T-cell (primary cell): ENCODE data around the gene C21orf91. TPM values are rescaled to one million over a fixed set of nuclear protein-coding genes. Genes with fewer than 3 reads are reported as not detected.

Source experiments
- ATAC-seq, 4 experiments: fragments of 200-7000 bp in 3 of 4; fragments of 150-1000 bp in 1 of 4; cut with Tn5 transposase; replicated peaks in 1 of 4; 1 replicate in 3 of 4; 2 replicates in 1 of 4; pipeline ENCODE4 v1.10.0; 2021; ENCODE audit warnings: moderate library complexity in 3 of 4, mild to moderate bottlenecking in 2 of 4, moderate number of reproducible peaks in 1 of 4
- CTCF ChIA-PET, 2 donors: fragments of 300-600 bp; sonication (Branson Sonifier 250); formaldehyde crosslinking; loops; one replicate each; lab custom pipeline; 2022; ENCODE audit warnings: antibody characterized with exemption in 2 of 2; lab: Charles Lee
- POLR2A ChIA-PET, 2 donors: fragments of 300-600 bp; sonication (Branson Sonifier 250); formaldehyde crosslinking; loops; one replicate each; lab custom pipeline; 2022; ENCODE audit warnings: antibody characterized with exemption in 2 of 2; lab: Charles Lee
- DNase-seq, 35 experiments: peaks; one replicate each; pipeline versions ENCODE4 v3.0.0 to v3.0.0-alpha.2; 2013 to 2023
- H3K27ac ChIP-seq: one replicate; pipeline ENCODE4 v1.5.1; 2013; ENCODE audit warnings: low read length
- H3K27me3 ChIP-seq, 2 experiments: replicated peaks in 1 of 2; 1 replicate in 1 of 2; 2 replicates in 1 of 2; pipeline versions ENCODE4 v1.6.1 to v1.7.0; 2013; ENCODE audit warnings: low read length in 1 of 2, mixed read lengths in 1 of 2; ENCODE audit not compliant: control insufficient read depth in 2 of 2, insufficient read depth in 2 of 2; ENCODE audit errors: extremely low read depth in 1 of 2
- H3K36me3 ChIP-seq, 2 donors: 1 replicate in 1 of 2; 2 replicates in 1 of 2; pipeline versions ENCODE4 v1.6.1 to v1.7.0; 2013; ENCODE audit warnings: low read length in 1 of 2; ENCODE audit not compliant: control insufficient read depth in 2 of 2, insufficient read depth in 1 of 2; ENCODE audit errors: extremely low read depth in 1 of 2
- H3K4me1 ChIP-seq, 2 experiments: 1 replicate in 1 of 2; 2 replicates in 1 of 2; pipeline versions ENCODE4 v1.6.1 to v1.7.0; 2013; ENCODE audit warnings: low read length in 2 of 2, mixed read lengths in 1 of 2; ENCODE audit not compliant: insufficient read depth in 2 of 2, control insufficient read depth in 1 of 2; ENCODE audit errors: extremely low read depth in 1 of 2
- H3K4me3 ChIP-seq, 2 donors: 1 replicate in 1 of 2; 2 replicates in 1 of 2; pipeline versions ENCODE4 v1.5.1 to v1.7.0; 2013; ENCODE audit warnings: mild to moderate bottlenecking in 2 of 2, low read length in 1 of 2, moderate library complexity in 1 of 2; ENCODE audit not compliant: control insufficient read depth in 1 of 2; ENCODE audit errors: extremely low read depth in 1 of 2
- H3K9me3 ChIP-seq: 2 replicates; pipeline ENCODE4 v1.7.0; 2013
- H3K27ac Mint-ChIP-seq, 2 donors: one replicate each; pipeline ENCODE4 v1.8.0; 2020 to 2021; ENCODE audit warnings: mild to moderate bottlenecking in 2 of 2, mixed read lengths in 2 of 2
- H3K27me3 Mint-ChIP-seq, 2 donors: one replicate each; pipeline ENCODE4 v1.8.0; 2021 to 2022; ENCODE audit warnings: mixed read lengths in 2 of 2
- H3K36me3 Mint-ChIP-seq: one replicate; pipeline ENCODE4 v1.8.0; 2021; ENCODE audit warnings: mixed read lengths
- H3K4me1 Mint-ChIP-seq, 3 donors: one replicate each; pipeline ENCODE4 v1.8.0; 2020 to 2022; ENCODE audit warnings: mixed read lengths in 3 of 3, mild to moderate bottlenecking in 1 of 3
- H3K4me3 Mint-ChIP-seq, 3 donors: one replicate each; pipeline ENCODE4 v1.8.0; 2020 to 2022; ENCODE audit warnings: mild to moderate bottlenecking in 3 of 3, mixed read lengths in 3 of 3, moderate library complexity in 3 of 3
- H3K9me3 Mint-ChIP-seq, 3 donors: one replicate each; pipeline ENCODE4 v1.8.0; 2020 to 2022; ENCODE audit warnings: mixed read lengths in 3 of 3
- WGBS: methylation state at CpG from one replicate; pipeline ENCODE4 v1.1.5; 2013; ENCODE audit warnings: missing lambda C conversion rate; ENCODE audit not compliant: insufficient coverage; 5-methylcytosine and 5-hydroxymethylcytosine counted together
- total RNA-seq, 35 experiments: library from RNA in 6 of 35; stranded (reverse) in 6 of 35; fragments of 120-200 nt in 1 of 35; gene quantifications; one replicate each; pipeline versions ENCODE4 v1.2.1 to v1.2.4 and lab custom pipeline; 2013 to 2026

Gene C21orf91
- total RNA-seq, 5 donors from 2014 or later (not counting 1 experiment from before 2014, with no cell fraction given), result 41.1 to 52.6 (median 48.5) TPM

DNA sequence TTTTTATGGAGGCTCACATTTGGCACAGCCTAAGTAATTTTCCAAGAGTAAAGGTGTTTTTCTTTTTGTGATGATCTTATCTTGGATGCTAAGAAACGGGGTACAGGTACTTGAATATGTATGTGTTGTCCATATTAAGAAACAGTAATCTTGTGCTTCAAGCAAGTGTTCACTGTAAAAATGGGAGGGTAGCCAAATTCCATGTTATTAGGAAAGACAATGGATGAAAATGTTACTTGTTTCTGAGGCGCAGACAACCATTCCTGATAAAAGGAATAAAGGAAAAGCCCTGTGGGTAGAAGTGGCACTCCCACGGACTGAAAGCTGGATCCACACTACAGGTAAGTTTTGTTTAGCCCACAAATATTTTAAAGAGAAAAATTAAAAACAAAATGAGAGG, 15.6 kb downstream of the C21orf91 start:
- 100% methylated on average over 1 of the region's 3 CpGs for WGBS
- no peak for ATAC-seq
- H3K4me3 ChIP-seq, result no peak overlapping the region
- Mint-ChIP-seq H3K27ac (peak overlapping the region; percentile 7 to 84), H3K36me3 (peaks cover 57% of the 10 kb centered on the region), H3K4me3 (no peak overlapping the region), H3K9me3 (peaks cover 3 to 12% (median 6%) of the 10 kb centered on the region in 3 donors), H3K27me3 (no peaks in the 10 kb centered on the region), H3K4me1 (peaks cover 66 to 68% (median 67%) of the 10 kb centered on the region in 3 donors)
- no peaks in the 10 kb centered on the region for H3K9me3 ChIP-seq
- ChIA-PET CTCF (no interaction called here), POLR2A (no interaction called here)
- H3K27ac ChIP-seq, result peak overlapping the region; percentile 31
- DNase-seq, result no peak
- H3K36me3 ChIP-seq, result peaks cover 5 to 28% of the 10 kb centered on the region in 2 donors
- peaks cover 2 to 13% of the 10 kb centered on the region in 2 experiments for H3K4me1 ChIP-seq
- H3K27me3 ChIP-seq, result no peaks in the 10 kb centered on the region

DNA sequence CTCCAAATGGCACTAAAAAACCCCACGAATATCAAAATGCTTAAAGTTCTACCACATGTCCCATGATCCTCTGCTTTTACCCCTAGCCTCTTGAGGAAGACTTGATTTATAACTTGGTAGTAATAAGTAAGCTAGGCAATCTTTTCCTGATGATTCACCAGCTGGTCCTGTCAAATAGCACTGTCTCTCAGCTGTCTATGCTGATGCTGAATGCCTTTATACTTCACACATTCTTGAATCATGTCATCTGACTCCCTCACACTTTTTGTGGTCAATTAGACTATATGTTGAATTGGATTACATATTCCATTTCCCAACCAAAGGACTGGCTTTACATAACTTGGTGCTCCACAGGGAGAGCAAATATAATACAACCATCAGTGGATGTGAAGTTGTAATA, 16.6 kb downstream of the C21orf91 start:
- H3K4me3 ChIP-seq, result no peak overlapping the region
- Mint-ChIP-seq H3K36me3 (peaks cover 47% of the 10 kb centered on the region), H3K27me3 (no peaks in the 10 kb centered on the region), H3K4me1 (peaks cover 66 to 68% (median 68%) of the 10 kb centered on the region in 3 donors), H3K27ac (peak overlapping the region; percentile 42 to 65), H3K4me3 (no peak overlapping the region), H3K9me3 (peaks cover 0 to 5% (median 4%) of the 10 kb centered on the region in 3 donors)
- DNase-seq, result no peak
- H3K27me3 ChIP-seq, result no peaks in the 10 kb centered on the region
- ChIA-PET POLR2A (interaction anchor here in 1 of 2 donors (0.8 to 1.6 kb wide), 2 partner anchors 15 to 17 kb away, joined by 3 to 5 read pairs; no protein-coding TSS in a partner anchor), CTCF (no interaction called here)
- no peak for ATAC-seq
- H3K4me1 ChIP-seq, result peaks cover 4 to 11% of the 10 kb centered on the region in 2 experiments
- H3K9me3 ChIP-seq, result no peaks in the 10 kb centered on the region
- H3K36me3 ChIP-seq, result peaks cover 5 to 19% of the 10 kb centered on the region in 2 donors
- H3K27ac ChIP-seq, result no peak overlapping the region
- WGBS, result no CpG with 5 or more reads among the region's 1 CpG

DNA sequence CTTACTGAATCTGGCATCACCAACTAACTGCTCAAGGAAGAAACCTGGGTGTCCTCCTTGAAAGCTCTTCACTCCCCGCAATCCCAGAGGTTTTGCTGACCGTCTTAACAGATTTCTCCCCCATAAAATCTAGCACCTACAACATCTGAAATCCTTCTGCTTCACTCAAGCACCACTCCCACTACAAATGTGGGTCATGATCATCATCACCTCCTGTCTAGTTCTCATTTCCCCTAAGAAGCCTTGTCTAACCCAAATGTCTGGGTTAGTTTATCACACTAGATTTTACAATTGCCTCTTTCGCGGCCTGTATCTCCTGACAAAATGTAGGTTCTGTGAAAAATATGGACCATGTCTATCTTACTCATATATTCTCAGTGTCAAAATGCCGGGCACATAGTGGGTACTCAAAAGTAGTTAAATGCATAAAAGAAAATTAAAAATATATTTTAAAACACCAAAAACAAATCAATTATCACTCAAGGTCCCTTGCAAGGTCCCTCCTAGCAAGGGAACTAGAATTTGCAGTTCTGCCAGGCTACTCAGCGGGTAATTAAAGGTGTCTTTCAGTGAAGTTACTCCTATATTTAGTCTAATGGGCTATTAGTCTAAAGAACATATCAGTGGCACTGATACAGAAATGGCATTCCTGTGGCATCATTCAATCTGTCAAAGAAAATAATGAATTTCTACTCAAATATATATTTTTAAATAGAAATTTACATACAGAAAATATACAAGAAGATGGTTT, 19.6 kb downstream of the C21orf91 start:
- Mint-ChIP-seq H3K4me3 (peak overlapping the region in 1 of 3 donors; percentile 7), H3K27me3 (no peaks in the 10 kb centered on the region), H3K27ac (peak overlapping the region; percentile 66 to 75), H3K36me3 (peaks cover 35% of the 10 kb centered on the region), H3K4me1 (peaks cover 64 to 67% (median 66%) of the 10 kb centered on the region in 3 donors), H3K9me3 (no peaks in the 10 kb centered on the region)
- Histone ChIP-seq H3K36me3 (peaks cover 5 to 23% of the 10 kb centered on the region in 2 donors), H3K27me3 (no peaks in the 10 kb centered on the region), H3K9me3 (no peaks in the 10 kb centered on the region), H3K27ac (peak overlapping the region; percentile 74), H3K4me1 (peaks cover 13 to 19% of the 10 kb centered on the region in 2 experiments), H3K4me3 (no peak overlapping the region)
- 95% methylated on average over 2 of the region's 6 CpGs for WGBS
- CTCF ChIA-PET, result interaction anchor here in 1 of 2 donors (0.8 to 2.0 kb wide), 8 partner anchors 9 to 18 kb away, joined by 3 to 8 read pairs (median 5); no protein-coding TSS in a partner anchor
- POLR2A ChIA-PET, result interaction anchor here in 1 of 2 donors (1.0 to 3.0 kb wide), 4 partner anchors 9 to 19 kb away, joined by 3 to 21 read pairs (median 11); partner anchors contain the start of gene C21orf91
- ATAC-seq (peak; percentile 44 to 65 (median 46)), DNase-seq (peak in 4 of 35 experiments; percentile 8 to 62 (median 15))

DNA sequence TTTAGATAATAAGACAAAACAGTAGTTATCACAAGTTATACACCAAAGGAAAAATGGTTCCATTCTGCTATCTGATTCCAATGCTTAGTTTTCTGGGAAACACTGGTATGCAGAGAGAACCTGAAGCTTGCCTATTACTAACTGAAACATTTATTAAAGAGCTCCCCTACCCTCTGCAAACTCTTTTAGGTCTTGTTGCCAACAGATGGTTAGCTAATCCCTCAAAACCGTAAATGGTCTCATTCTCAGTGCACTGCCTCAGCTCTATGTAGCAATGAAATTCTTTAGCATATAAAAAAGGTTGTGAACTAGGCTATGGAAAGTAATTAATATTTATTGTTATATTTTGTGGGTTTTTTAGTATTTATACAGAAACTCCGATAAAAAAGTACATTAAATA, 20.4 kb downstream of the C21orf91 start:
- peaks cover 5 to 19% of the 10 kb centered on the region in 2 donors for H3K36me3 ChIP-seq
- peaks cover 62 to 67% (median 66%) of the 10 kb centered on the region in 3 donors for H3K4me1 Mint-ChIP-seq
- ATAC-seq, result no peak
- ChIA-PET POLR2A (interaction anchor here in 1 of 2 donors (1.0 to 3.0 kb wide), 7 partner anchors 8 to 20 kb away, joined by 3 to 21 read pairs (median 7); partner anchors contain the start of gene C21orf91), CTCF (interaction anchor here in 1 of 2 donors (1.0 to 2.0 kb wide), 7 partner anchors 10 to 17 kb away, joined by 3 to 8 read pairs (median 4); no protein-coding TSS in a partner anchor)
- H3K4me3 Mint-ChIP-seq, result no peak overlapping the region
- no peaks in the 10 kb centered on the region for H3K9me3 ChIP-seq
- no peaks in the 10 kb centered on the region for H3K27me3 ChIP-seq
- peaks cover 29% of the 10 kb centered on the region for H3K36me3 Mint-ChIP-seq
- H3K27ac ChIP-seq, result peak overlapping the region; percentile 74
- H3K9me3 Mint-ChIP-seq, result no peaks in the 10 kb centered on the region
- no CpG with 5 or more reads among the region's 2 CpGs for WGBS
- H3K27ac Mint-ChIP-seq, result peak overlapping the region; percentile 9 to 82
- no peak overlapping the region for H3K4me3 ChIP-seq
- peaks cover 17 to 18% of the 10 kb centered on the region in 2 experiments for H3K4me1 ChIP-seq
- H3K27me3 Mint-ChIP-seq, result no peaks in the 10 kb centered on the region
- DNase-seq, result no peak

DNA sequence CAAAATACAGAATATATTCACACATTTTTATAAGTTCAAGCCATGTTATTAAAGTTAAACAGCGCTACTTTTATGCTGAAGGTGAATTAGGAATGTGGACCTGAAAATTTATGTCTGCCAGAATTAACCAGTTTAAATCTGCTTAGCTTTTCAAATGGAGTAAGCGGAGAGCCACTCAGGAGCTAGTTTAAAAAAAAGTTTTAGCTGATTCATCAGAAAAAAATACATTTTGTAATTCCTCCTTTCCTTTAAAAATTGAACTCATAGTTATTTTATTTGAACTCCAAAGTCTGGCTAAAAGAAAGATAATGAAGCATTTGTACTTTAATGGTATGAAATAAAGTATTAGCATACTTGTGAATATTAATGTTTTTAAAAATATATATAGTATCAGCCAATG, 21.2 kb downstream of the C21orf91 start:
- Histone ChIP-seq H3K27ac (peak overlapping the region; percentile 74), H3K9me3 (no peaks in the 10 kb centered on the region), H3K27me3 (no peaks in the 10 kb centered on the region), H3K4me1 (peaks cover 16 to 17% of the 10 kb centered on the region in 2 experiments), H3K36me3 (peaks cover 5 to 17% of the 10 kb centered on the region in 2 donors), H3K4me3 (no peak overlapping the region)
- ChIA-PET CTCF (interaction anchor here in 1 of 2 donors (1.0 to 2.0 kb wide), 6 partner anchors 9 to 67 kb away, joined by 3 to 8 read pairs (median 5); no protein-coding TSS in a partner anchor), POLR2A (interaction anchor here in 1 of 2 donors (0.5 to 3.0 kb wide), 8 partner anchors 9 to 60 kb away, joined by 3 to 21 read pairs (median 6); partner anchors contain the start of gene C21orf91)
- H3K4me1 Mint-ChIP-seq, result peaks cover 62 to 68% (median 66%) of the 10 kb centered on the region in 3 donors
- DNase-seq, result no peak
- no CpG with 5 or more reads among the region's 2 CpGs for WGBS
- H3K4me3 Mint-ChIP-seq, result no peak overlapping the region
- ATAC-seq, result no peak
- peak overlapping the region; percentile 27 to 66 for H3K27ac Mint-ChIP-seq
- H3K9me3 Mint-ChIP-seq, result no peaks in the 10 kb centered on the region
- H3K36me3 Mint-ChIP-seq, result peaks cover 30% of the 10 kb centered on the region
- no peaks in the 10 kb centered on the region for H3K27me3 Mint-ChIP-seq

DNA sequence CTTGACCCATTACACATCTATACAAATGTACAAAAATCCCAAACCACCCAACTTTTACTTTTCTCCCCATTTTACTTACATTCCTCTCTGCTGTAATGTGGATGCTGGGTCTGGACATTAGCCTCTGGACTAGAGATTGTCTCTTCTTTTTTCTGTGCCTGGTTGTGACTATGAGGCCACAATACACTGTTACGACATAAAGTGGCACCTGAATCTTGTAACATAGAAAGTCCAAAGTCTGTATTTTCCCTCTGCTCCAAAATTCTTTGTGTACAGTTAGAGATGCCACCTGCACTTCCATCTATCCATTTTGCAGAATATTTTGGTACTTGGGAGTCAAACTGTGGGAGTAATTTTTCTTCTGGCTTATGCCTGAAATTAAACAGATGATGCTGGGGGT, 22.7 kb downstream of the C21orf91 start:
- Histone ChIP-seq H3K4me3 (no peak overlapping the region), H3K27me3 (no peaks in the 10 kb centered on the region), H3K36me3 (peaks cover 0 to 11% of the 10 kb centered on the region in 2 donors), H3K9me3 (no peaks in the 10 kb centered on the region), H3K27ac (peak overlapping the region; percentile 90), H3K4me1 (peaks cover 16 to 18% of the 10 kb centered on the region in 2 experiments)
- Mint-ChIP-seq H3K27ac (peak overlapping the region; percentile 88 to 97), H3K4me1 (peaks cover 54 to 70% (median 69%) of the 10 kb centered on the region in 3 donors), H3K4me3 (peak overlapping the region in 1 of 3 donors; percentile 17), H3K27me3 (no peaks in the 10 kb centered on the region), H3K36me3 (peaks cover 24% of the 10 kb centered on the region), H3K9me3 (no peaks in the 10 kb centered on the region)
- WGBS, result no CpG with 5 or more reads among the region's 1 CpG
- ATAC-seq, result no peak
- ChIA-PET CTCF (interaction anchor here in 1 of 2 donors (3.4 kb wide), 1 partner anchor 15 kb away, joined by 14 read pairs; no protein-coding TSS in a partner anchor), POLR2A (no interaction called here)
- no peak for DNase-seq
